Measurements from ENCODE around the gene ORM2.

GRCh38 chr9:114318416-114318815, 11.3 kb upstream of the ORM2 start:
- no peak for TF ChIP-seq POLR2A (IDR thresholded peaks at IDR 0.05)
- no peak for TF ChIP-seq CTCF (IDR thresholded peaks at IDR 0.05)

Measured in Peyer's patch (tissue), 4 donors.